DMS53 (cell line): ENCODE measurements around the gene C5orf58.

ENCODE experiments used
- DNase-seq: peaks from one replicate; lab custom pipeline; 2025; lab: John Stamatoyannopoulos, UW

The C5orf58 gene

DNA sequence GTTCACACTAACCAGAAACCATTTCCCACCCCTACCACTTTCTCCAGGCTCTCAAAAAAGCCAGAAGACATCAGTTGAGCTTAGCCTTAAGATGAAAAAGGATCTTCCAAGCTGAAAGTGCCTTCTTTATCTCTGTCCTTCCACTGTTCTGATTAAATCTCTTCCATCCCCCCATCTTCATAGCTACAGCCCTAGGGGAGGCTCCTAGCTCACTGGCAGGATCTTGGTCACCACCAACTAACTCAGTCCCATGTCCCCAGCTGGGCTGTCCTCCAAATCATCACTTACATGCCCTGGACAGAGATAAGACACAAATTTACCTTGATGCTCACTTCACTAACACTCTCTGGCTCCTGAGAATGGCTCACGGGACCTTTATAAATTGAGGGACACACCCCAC lies 50.5 kb downstream of the C5orf58 start:
- no peak for DNase-seq

- DNase-seq = no peak
Observed at GRCh38 chr5:170284231-170284630, 51.4 kb downstream of the C5orf58 start.

GRCh38 chr5:170285181-170285580 lies 52.4 kb downstream of the C5orf58 start:
- DNase-seq = no peak

DNA sequence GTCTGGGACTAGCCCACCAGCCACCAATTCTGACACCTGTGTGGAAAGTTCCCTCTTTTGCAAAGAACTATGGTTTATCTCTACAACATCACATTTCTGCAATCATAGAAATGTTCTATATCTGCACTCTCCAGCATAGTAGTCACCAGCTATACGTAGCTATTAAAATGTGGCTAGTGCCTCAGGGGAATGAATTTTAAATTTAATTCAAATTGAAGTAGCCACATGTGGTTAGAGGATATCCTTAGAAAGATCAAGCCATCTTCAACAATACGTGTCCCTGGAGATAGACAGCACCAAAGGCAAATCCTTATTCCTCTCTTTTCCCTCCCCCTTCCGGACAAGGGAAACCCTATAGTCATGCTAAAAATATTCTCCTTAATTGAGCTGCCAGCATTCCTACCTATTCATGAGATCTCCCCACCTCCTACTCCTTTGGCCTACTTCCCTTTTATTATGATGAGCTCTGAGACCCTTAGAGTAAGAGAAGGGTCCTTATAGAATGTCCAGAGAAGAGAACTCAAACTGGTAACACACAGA lies 53.7 kb downstream of the C5orf58 start:
- no peak for DNase-seq

DNA sequence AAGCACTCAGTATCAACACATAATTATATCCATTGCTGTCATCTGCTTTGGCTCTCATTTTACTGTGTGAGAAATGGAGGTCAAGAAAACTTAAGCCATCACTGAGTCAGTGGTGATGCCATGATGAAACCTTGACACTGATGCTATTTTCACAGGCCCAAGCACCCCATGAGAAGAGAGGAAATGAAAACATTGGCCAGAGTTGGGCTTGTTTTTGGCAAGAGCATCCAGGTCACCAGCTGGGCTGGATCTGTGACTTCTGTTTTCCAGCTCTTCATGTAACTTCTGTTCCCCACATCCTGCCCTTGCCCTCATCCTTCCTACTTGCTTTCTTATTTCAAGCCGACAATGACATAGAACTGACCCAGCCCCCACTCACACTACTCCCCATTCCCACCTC lies 54.7 kb downstream of the C5orf58 start:
- no peak for DNase-seq

GRCh38 chr5:170288151-170288550 lies 55.4 kb downstream of the C5orf58 start:
- no peak for DNase-seq

- DNase-seq = no peak
Observed at GRCh38 chr5:170288551-170288950, 55.8 kb downstream of the C5orf58 start.

DNA sequence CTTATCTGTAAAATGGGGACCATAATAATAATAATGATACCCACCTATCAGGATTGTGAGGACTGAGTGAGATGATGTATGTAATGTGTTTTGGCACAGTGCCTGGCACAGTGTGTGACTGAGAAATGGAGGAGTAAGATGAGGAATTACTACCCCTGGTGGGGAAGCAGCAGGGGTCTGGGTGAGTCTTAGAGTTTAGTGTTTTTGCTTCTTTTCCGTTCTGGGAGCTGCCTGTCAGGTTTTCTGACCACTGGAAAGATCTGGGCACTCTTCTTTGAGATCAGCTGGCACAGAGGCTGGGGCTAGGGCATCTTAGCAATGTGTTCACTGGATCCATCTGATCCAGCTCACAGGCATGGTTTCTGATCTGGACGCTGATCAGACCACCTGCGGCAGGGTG lies 56.3 kb downstream of the C5orf58 start:
- no peak for DNase-seq

DNA sequence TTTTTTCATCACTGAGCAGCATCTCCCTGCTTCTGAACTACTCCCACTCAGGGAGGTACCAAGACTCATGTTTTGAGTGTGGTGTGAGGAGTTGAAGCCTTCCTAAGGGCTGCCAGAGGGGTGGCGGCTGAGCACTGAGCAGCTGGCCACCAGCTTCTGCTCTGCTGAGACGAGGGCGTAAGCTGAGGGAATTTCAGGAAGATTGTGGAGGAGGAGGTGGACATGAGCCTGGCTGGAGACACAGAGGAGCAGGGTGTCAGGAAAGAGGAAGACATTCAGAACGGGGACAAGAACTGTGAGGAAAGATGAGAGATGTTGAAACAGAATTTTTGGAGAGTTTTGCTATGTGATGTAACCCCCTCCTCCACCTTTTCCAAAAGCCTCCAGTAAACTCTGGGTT lies 57.0 kb downstream of the C5orf58 start:
- DNase-seq = no peak

DNA sequence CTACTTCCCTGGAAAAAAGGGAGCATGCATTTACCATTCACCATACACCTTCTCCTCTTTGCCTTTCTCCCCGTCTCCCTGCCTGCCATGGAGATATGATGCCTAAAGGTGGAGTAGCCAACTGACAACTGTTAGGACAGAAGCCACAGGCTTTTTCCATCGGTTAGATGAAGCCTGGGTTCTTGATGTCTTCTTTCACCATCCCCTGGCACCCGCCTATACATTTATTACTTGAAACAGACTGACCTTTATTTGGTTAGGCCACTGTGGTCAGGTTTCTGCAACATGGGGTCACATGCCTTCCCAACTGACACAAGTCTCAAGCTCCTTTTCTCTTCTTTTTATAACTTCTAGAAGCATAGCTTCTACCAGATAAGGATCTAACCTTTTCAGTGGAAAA lies 57.7 kb downstream of the C5orf58 start:
- DNase-seq = no peak

DNA sequence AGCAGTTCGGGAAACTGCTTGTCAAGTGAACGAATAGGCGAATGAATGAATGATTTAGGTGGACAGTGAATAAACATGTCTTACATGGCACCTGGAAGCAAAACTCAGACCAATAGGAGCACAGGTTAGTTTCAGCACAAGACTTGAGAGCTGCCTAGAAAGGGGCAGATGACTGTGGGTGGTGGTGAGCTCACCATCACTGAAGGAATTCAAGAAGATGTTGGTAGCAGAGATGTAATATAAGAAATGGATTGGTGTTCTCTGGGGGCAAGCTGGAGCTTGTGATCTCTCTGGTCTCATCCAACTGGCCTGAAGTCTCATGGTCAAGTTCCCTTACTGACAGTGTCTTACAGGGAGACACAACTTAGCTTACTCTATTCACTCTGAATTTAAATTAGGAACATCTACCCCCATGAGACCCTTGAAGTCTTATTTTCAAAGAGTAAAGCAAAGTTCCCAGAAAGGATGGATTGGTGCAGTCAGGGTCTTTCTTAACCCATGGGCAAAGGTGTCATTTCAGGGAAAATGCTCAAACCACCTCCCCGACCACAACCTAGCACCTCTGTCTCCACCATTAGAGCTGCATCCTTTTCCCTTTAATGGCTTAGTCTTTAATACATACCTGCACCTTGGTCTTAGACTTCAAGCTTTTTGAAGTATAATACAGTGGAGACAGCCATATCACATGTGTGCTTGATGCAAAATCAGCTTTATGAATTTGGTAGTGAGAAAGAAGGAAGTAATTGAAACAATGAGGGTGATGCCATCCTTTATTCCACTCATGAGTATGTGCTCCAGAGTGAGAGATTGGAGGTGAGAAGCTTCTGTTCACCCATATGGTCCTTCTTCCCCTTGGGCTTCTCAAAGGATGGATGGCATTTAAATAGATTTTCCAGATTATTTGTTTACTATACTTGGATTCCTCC lies 59.7 kb downstream of the C5orf58 start:
- no peak for DNase-seq

- no peak for DNase-seq
Observed at GRCh38 chr5:170293273-170293672, 60.5 kb downstream of the C5orf58 start.

DNA sequence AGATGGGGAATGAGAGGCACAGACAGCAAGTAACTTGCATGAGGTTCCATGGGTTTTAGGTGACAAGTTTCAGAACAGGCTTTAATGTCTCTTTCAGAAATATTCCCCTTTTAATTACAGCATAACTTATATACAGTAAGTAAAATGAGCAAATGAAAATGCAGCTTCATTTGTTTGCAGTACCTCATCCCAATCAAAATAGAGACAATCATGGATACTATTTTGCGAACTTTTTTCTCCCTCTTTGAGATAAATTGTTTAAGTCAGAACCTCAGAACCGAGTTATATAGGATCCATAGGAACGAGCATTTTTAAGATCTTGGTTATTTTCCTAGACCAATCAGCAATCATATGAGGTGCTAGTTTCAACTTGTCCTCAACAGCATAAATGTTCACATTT lies 61.3 kb downstream of the C5orf58 start:
- DNase-seq = no peak

DNA sequence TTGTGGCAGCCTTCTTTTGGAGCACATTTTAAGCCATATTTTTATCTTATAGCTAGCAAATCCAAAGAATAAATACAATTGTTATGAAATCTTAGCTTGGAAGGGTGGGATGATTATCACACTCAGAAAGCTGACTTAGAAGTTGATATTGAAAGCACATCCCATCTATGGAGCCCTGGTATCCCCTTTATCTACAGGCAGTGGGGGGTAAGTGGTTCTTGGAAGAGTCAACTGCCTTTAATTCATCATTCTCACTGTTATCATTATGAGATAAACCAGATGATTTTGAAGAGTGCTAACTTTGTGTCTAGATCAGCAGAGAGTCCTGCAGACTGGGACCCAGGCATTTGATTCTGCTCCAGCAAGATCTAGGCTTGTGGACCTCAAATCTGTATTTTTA lies 61.8 kb downstream of the C5orf58 start:
- DNase-seq = no peak
